ENCODE measurements around the gene TSPAN11.
"Not testable (repeated sequence)": the region's sequence is repeated elsewhere in the genome, so short reads cannot be mapped to it uniquely, and the experiment has no call there.

TSPAN11 gene

GRCh38 chr12:30926243-30927221, at the start of gene TSPAN11:
TSPAN11 (plus strand) TSS chr12:30926748; CDS start chr12:30953992, 27,244 bp downstream.
- no peak for DNase-seq (ENCODE audit: low read depth, low spot score)

GRCh38 chr12:30877105-30877875, 49.3 kb upstream of the TSPAN11 start:
- DNase-seq (ENCODE audit: low read depth, low spot score), result no peak

- no peak for DNase-seq (ENCODE audit: low read depth, low spot score)
Observed at GRCh38 chr12:30878024-30878423, 48.5 kb upstream of the TSPAN11 start.

- no peak for DNase-seq (ENCODE audit: low read depth, low spot score)
Observed at GRCh38 chr12:30880061-30880460, 46.5 kb upstream of the TSPAN11 start.

GRCh38 chr12:30880813-30881212, 45.7 kb upstream of the TSPAN11 start:
- DNase-seq (ENCODE audit: low read depth, low spot score), result no peak

- no peak for DNase-seq (ENCODE audit: low read depth, low spot score)
Observed at GRCh38 chr12:30882706-30883105, 43.8 kb upstream of the TSPAN11 start.

GRCh38 chr12:30884799-30885198, 41.7 kb upstream of the TSPAN11 start:
- DNase-seq (ENCODE audit: low read depth, low spot score), result no peak

GRCh38 chr12:30885321-30885720, 41.2 kb upstream of the TSPAN11 start:
- no peak for DNase-seq (ENCODE audit: low read depth, low spot score)

- DNase-seq (ENCODE audit: low read depth, low spot score), result no peak
Observed at GRCh38 chr12:30887226-30887625, 39.3 kb upstream of the TSPAN11 start.

GRCh38 chr12:30888241-30888640, 38.3 kb upstream of the TSPAN11 start:
- no peak for DNase-seq (ENCODE audit: low read depth, low spot score)

- not testable (repeated sequence) for DNase-seq (ENCODE audit: low read depth, low spot score)
Observed at GRCh38 chr12:30894531-30894930, 32.0 kb upstream of the TSPAN11 start.

- DNase-seq (ENCODE audit: low read depth, low spot score), result no peak
Observed at GRCh38 chr12:30896461-30896860, 30.1 kb upstream of the TSPAN11 start.

- no peak for DNase-seq (ENCODE audit: low read depth, low spot score)
Observed at GRCh38 chr12:30898846-30899245, 27.7 kb upstream of the TSPAN11 start.

- DNase-seq (ENCODE audit: low read depth, low spot score), result no peak
Observed at GRCh38 chr12:30900351-30900750, 26.2 kb upstream of the TSPAN11 start.

- DNase-seq (ENCODE audit: low read depth, low spot score), result no peak
Observed at GRCh38 chr12:30902001-30902400, 24.5 kb upstream of the TSPAN11 start.

- DNase-seq (ENCODE audit: low read depth, low spot score), result no peak
Observed at GRCh38 chr12:30902596-30902995, 24.0 kb upstream of the TSPAN11 start.

- no peak for DNase-seq (ENCODE audit: low read depth, low spot score)
Observed at GRCh38 chr12:30905463-30906009, 21.0 kb upstream of the TSPAN11 start.

- no peak for DNase-seq (ENCODE audit: low read depth, low spot score)
Observed at GRCh38 chr12:30908076-30908721, 18.3 kb upstream of the TSPAN11 start.

GRCh38 chr12:30908722-30909348, 17.7 kb upstream of the TSPAN11 start:
- no peak for DNase-seq (ENCODE audit: low read depth, low spot score)

GRCh38 chr12:30909349-30910037, 17.1 kb upstream of the TSPAN11 start:
- no peak for DNase-seq (ENCODE audit: low read depth, low spot score)

- DNase-seq (ENCODE audit: low read depth, low spot score), result no peak
Observed at GRCh38 chr12:30910038-30910350, 16.6 kb upstream of the TSPAN11 start.

Measured in activated naive CD8-positive, alpha-beta T cell treated with anti-CD3 and anti-CD28 coated beads, Interleukin-2, amount 50 U/mL, for 16 hours (primary cell).